Measurements from ENCODE around the gene ACKR2. TPM values are rescaled to one million over a fixed set of nuclear protein-coding genes. Genes with fewer than 3 reads are reported as not detected.

Gene ACKR2
- total and polyA plus RNA-seq, 2 of the 13 experiments (the other 11 are each of a cell fraction or from before 2014, with no cell fraction given) = 1.1 to 1.9 TPM

GRCh38 chr3:42829628-42830436 is 20.6 kb downstream of the ACKR2 start (continued):
- TF ChIP-seq ETV5 (CRISPR knock-in tag; IDR thresholded peaks at IDR 0.05; ENCODE audit: borderline replicate concordance) (peak; percentile 33; the same call in 1 of the 2 replicates), ZBTB7B (CRISPR knock-in tag; IDR thresholded peaks at IDR 0.05) (peak; percentile 11), MEIS1 (CRISPR knock-in tag; IDR thresholded peaks at IDR 0.05; ENCODE audit: borderline replicate concordance) (0 out of 2 replicates have a peak, but pooled peaks have one; percentile 13), KLF16 (CRISPR knock-in tag; IDR thresholded peaks at IDR 0.05) (0 out of 4 replicates have a peak, but pooled peaks of 1 of the 2 experiments have one; percentile 18), GMEB2 (CRISPR knock-in tag; IDR thresholded peaks at IDR 0.05; ENCODE audit: low read depth) (no peak), TCF7 (IDR thresholded peaks at IDR 0.05; ENCODE audit: low read depth) (peak; percentile 28; the same call in 1 of the 2 replicates), CEBPG (CRISPR knock-in tag; IDR thresholded peaks at IDR 0.05) (peak; percentile 32; the same call in 1 of the 2 replicates), CREM (IDR thresholded peaks at IDR 0.05) (peak; percentile 60), CREM (CRISPR knock-in tag; IDR thresholded peaks at IDR 0.05) (no peak), ARID5B (CRISPR knock-in tag; IDR thresholded peaks at IDR 0.05) (peak; percentile 44), ZNF644 (CRISPR knock-in tag; IDR thresholded peaks at IDR 0.05; ENCODE audit: low read depth) (peak; percentile 68), ARNTL (CRISPR knock-in tag; IDR thresholded peaks at IDR 0.05) (peak; percentile 26; the same call in 1 of the 2 replicates), KDM6A (CRISPR knock-in tag; IDR thresholded peaks at IDR 0.05; ENCODE audit: low read depth) (peak; percentile 10; the same call in 1 of the 2 replicates), SIX1 (CRISPR knock-in tag; IDR thresholded peaks at IDR 0.05; ENCODE audit: borderline replicate concordance) (peak; percentile 91), RXRA (CRISPR knock-in tag; IDR thresholded peaks at IDR 0.05) (no peak), ZMYM4 (CRISPR knock-in tag; IDR thresholded peaks at IDR 0.05) (peak; percentile 64), SP4 (CRISPR knock-in tag; IDR thresholded peaks at IDR 0.05) (peak; percentile 55; the same call in 1 of the 2 replicates), ZNF18 (CRISPR knock-in tag; IDR thresholded peaks at IDR 0.05; ENCODE audit: insufficient replicate concordance) (peak; percentile 44), RARA (CRISPR knock-in tag; IDR thresholded peaks at IDR 0.05) (peak; percentile 32; the same call in 1 of the 2 replicates), SIX4 (CRISPR knock-in tag; IDR thresholded peaks at IDR 0.05) (peak; percentile 92; the same call in 1 of the 2 replicates), NR2C2 (CRISPR knock-in tag; IDR thresholded peaks at IDR 0.05; ENCODE audit: borderline replicate concordance) (peak; percentile 42; the same call in 1 of the 2 replicates), BCL6 (CRISPR knock-in tag; IDR thresholded peaks at IDR 0.05) (peak; percentile 43; the same call in 1 of the 2 replicates), SMC3 (IDR thresholded peaks at IDR 0.05; ENCODE audit: low read length) (no peak), ATF1 (CRISPR knock-in tag; IDR thresholded peaks at IDR 0.05) (peak; percentile 55; the same call in 1 of the 2 replicates), MTA1 (CRISPR knock-in tag; IDR thresholded peaks at IDR 0.05; ENCODE audit: borderline replicate concordance) (no peak)
